GM12878 (cell line): ENCODE results near the gene C1orf35.

Experiments
- CTCF ChIP-seq, 3 experiments: IDR thresholded peaks in 2 of 3; conservative IDR thresholded peaks in 1 of 3; 2 replicates each; pipeline ENCODE4 v1.5.1; 2011; ENCODE audit warnings: low read depth in 3 of 3, low read length in 3 of 3, mild to moderate bottlenecking in 3 of 3, control low read depth in 2 of 3, moderate library complexity in 2 of 3, inconsistent platforms in 1 of 3, mixed read lengths in 1 of 3; ENCODE audit not compliant: control insufficient read depth in 2 of 3, insufficient read depth in 1 of 3; ENCODE audit errors: extremely low read depth in 1 of 3
- MAX ChIP-seq: IDR thresholded peaks from 2 replicates; pipeline ENCODE4 v1.6.1; 2012; ENCODE audit warnings: low read depth, low read length, improper control_type of control experiment
- MXI1 ChIP-seq: fragments of 150-350 bp; IDR thresholded peaks from 2 replicates; pipeline ENCODE4 v1.6.1; 2011; ENCODE audit warnings: low read depth, mild to moderate bottlenecking, inconsistent platforms, low read length, improper control_type of control experiment
- PBX3 ChIP-seq: IDR thresholded peaks from 2 replicates; pipeline ENCODE4 v1.6.1; 2011; ENCODE audit warnings: mild to moderate bottlenecking, low read depth, low read length, moderate library complexity; ENCODE audit not compliant: insufficient replicate concordance
- ZBTB33 ChIP-seq: fragments of 450-650 bp; IDR thresholded peaks from 2 replicates; pipeline ENCODE4 v1.6.1; 2017; ENCODE audit warnings: mild to moderate bottlenecking

- TF ChIP-seq PBX3 (no peak), ZBTB33 (no peak), MXI1 (no peak), CTCF (IDR thresholded peaks at IDR 0.05 in 2 of 3, conservative IDR thresholded peaks at IDR 0.05 in 1 of 3; ENCODE audit: control insufficient read depth in 2 of 3, extremely low read depth in 1 of 3, insufficient read depth in 1 of 3, low read depth in 3 of 3, low read length in 3 of 3) (no peak), MAX (no peak)
These were observed 20.4 kb upstream of the C1orf35 start for GRCh38 chr1:228123505-228123904.
